ENCODE data around the gene TRNT1. TPM values are rescaled to one million over a fixed set of nuclear protein-coding genes. Genes with fewer than 3 reads are reported as not detected.

The TRNT1 gene
- total RNA-seq, 2 donors from 2014 or later: 18.1 to 21.6 TPM

GRCh38 chr3:3141939-3142338 lies 15.2 kb downstream of the TRNT1 start:
- H3K4me3 ChIP-seq: no peak overlapping the region
- H3K36me3 ChIP-seq: no peaks in the 10 kb centered on the region
- H3K27me3 ChIP-seq (replicated peaks; ENCODE audit: insufficient read depth): no peaks in the 10 kb centered on the region
- H3K9me3 ChIP-seq: no peaks in the 10 kb centered on the region
- DNase-seq (ENCODE audit: low spot score): no peak
- intact Hi-C loops (cut with DNase I): no loop called here
- H3K27ac ChIP-seq: no peak overlapping the region
- H3K4me1 ChIP-seq (replicated peaks): no peaks in the 10 kb centered on the region
- TF ChIP-seq POLR2AphosphoS5 (IDR thresholded peaks at IDR 0.05): no peak
- TF ChIP-seq CTCF (IDR thresholded peaks at IDR 0.05): no peak
- TF ChIP-seq POLR2A (IDR thresholded peaks at IDR 0.05): no peak

- TF ChIP-seq POLR2A (IDR thresholded peaks at IDR 0.05): no peak
- no peak for TF ChIP-seq CTCF (IDR thresholded peaks at IDR 0.05)
- TF ChIP-seq POLR2AphosphoS5 (IDR thresholded peaks at IDR 0.05): no peak
- no peaks in the 10 kb centered on the region for H3K4me1 ChIP-seq (replicated peaks)
- 94% methylated on average over 8 of the region's 8 CpGs for WGBS
- H3K9me3 ChIP-seq: no peaks in the 10 kb centered on the region
- H3K27me3 ChIP-seq (replicated peaks; ENCODE audit: insufficient read depth): no peaks in the 10 kb centered on the region
- no peak overlapping the region for H3K4me3 ChIP-seq
- no peaks in the 10 kb centered on the region for H3K36me3 ChIP-seq
- intact Hi-C loops (cut with DNase I): no loop called here
- no peak overlapping the region for H3K27ac ChIP-seq
- no peak for DNase-seq (ENCODE audit: low spot score)
These were observed 19.1 kb downstream of the TRNT1 start for GRCh38 chr3:3145831-3146230.

- H3K36me3 ChIP-seq: no peaks in the 10 kb centered on the region
These were observed 22.8 kb downstream of the TRNT1 start for GRCh38 chr3:3149560-3149959.

GRCh38 chr3:3151513-3151912 lies 24.8 kb downstream of the TRNT1 start:
- Histone ChIP-seq H3K9me3 (no peaks in the 10 kb centered on the region), H3K4me1 (replicated peaks) (no peaks in the 10 kb centered on the region), H3K36me3 (no peaks in the 10 kb centered on the region), H3K4me3 (no peak overlapping the region), H3K27me3 (replicated peaks; ENCODE audit: insufficient read depth) (no peaks in the 10 kb centered on the region), H3K27ac (no peak overlapping the region)
- DNase-seq (ENCODE audit: low spot score): no peak
- intact Hi-C loops (cut with DNase I): no loop called here
- TF ChIP-seq POLR2AphosphoS5 (IDR thresholded peaks at IDR 0.05) (no peak), POLR2A (IDR thresholded peaks at IDR 0.05) (no peak), CTCF (IDR thresholded peaks at IDR 0.05) (no peak)
- WGBS: 52% methylated on average over 1 of the region's 1 CpG

More at GRCh38 chr3:3149560-3149959, 22.8 kb downstream of the TRNT1 start:
- TF ChIP-seq POLR2A (IDR thresholded peaks at IDR 0.05) (no peak), CTCF (IDR thresholded peaks at IDR 0.05) (no peak), POLR2AphosphoS5 (IDR thresholded peaks at IDR 0.05) (no peak)
- Histone ChIP-seq H3K4me1 (replicated peaks) (no peaks in the 10 kb centered on the region), H3K4me3 (no peak overlapping the region), H3K9me3 (no peaks in the 10 kb centered on the region), H3K27me3 (replicated peaks; ENCODE audit: insufficient read depth) (no peaks in the 10 kb centered on the region), H3K27ac (no peak overlapping the region)
- intact Hi-C loops (cut with DNase I): no loop called here
- no peak for DNase-seq (ENCODE audit: low spot score)
- WGBS: 92% methylated on average over 1 of the region's 1 CpG

GRCh38 chr3:3154879-3155610 lies 28.3 kb downstream of the TRNT1 start:
- Histone ChIP-seq H3K4me1 (replicated peaks) (no peaks in the 10 kb centered on the region), H3K9me3 (no peaks in the 10 kb centered on the region), H3K27me3 (replicated peaks; ENCODE audit: insufficient read depth) (no peaks in the 10 kb centered on the region), H3K4me3 (no peak overlapping the region), H3K27ac (no peak overlapping the region), H3K36me3 (no peaks in the 10 kb centered on the region)
- 86% methylated on average over 5 of the region's 5 CpGs for WGBS
- TF ChIP-seq POLR2AphosphoS5 (IDR thresholded peaks at IDR 0.05) (no peak), CTCF (IDR thresholded peaks at IDR 0.05) (no peak), POLR2A (IDR thresholded peaks at IDR 0.05) (no peak)
- no peak for DNase-seq (ENCODE audit: low spot score)
- intact Hi-C loops (cut with DNase I): no loop called here

All from prostate gland (tissue), 2 donors.